HG03460 (cell line): ENCODE data around the gene HHAT.

Experiments used
- ATAC-seq: cut with Tn5 transposase; IDR thresholded peaks from one replicate; pipeline ENCODE4 v1.9.1; 2021; ENCODE audit not compliant: unreplicated experiment

Gene HHAT

GRCh38 chr1:210531475-210532222 lies 202.9 kb downstream of the HHAT start:
- ATAC-seq = no peak

GRCh38 chr1:210532223-210532598 lies 203.5 kb downstream of the HHAT start:
- ATAC-seq = no peak

- no peak for ATAC-seq
These were observed 207.1 kb downstream of the HHAT start for GRCh38 chr1:210535761-210536160.

DNA sequence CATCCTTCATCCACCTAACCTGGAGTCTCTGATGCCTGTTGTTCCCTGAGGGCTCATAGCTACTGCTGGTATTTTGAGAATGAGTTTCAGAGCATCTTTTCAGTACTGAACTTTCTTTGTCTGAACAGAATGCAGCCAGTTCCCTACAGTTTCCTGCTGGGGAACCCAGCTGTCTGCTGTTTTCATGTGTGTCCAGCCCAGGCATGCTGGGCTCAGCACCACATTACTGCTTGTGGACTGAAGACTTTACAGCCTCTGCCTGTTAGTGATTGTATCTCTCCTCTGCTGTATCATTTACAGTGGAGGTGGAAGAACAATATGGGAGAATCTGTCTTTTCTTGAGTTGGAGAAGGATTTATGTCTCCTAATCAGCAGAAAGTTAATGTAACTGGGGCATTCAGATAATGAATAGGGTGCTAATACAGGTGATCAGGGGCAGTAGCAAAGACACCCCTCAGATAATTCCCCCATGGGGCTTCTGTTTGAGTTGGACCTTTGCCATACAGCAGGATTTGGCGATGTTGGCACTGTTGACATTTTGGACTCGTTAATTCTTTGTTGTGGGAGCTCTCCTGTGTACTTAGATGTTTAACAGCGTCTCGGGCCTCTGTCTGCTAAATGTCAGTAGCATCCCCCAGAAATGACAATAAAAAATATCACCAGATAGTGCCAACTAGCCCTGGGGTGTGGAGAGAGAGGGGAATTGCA lies 207.7 kb downstream of the HHAT start:
- no peak for ATAC-seq

- ATAC-seq = no peak
These were observed 211.6 kb downstream of the HHAT start for GRCh38 chr1:210540288-210540687.

DNA sequence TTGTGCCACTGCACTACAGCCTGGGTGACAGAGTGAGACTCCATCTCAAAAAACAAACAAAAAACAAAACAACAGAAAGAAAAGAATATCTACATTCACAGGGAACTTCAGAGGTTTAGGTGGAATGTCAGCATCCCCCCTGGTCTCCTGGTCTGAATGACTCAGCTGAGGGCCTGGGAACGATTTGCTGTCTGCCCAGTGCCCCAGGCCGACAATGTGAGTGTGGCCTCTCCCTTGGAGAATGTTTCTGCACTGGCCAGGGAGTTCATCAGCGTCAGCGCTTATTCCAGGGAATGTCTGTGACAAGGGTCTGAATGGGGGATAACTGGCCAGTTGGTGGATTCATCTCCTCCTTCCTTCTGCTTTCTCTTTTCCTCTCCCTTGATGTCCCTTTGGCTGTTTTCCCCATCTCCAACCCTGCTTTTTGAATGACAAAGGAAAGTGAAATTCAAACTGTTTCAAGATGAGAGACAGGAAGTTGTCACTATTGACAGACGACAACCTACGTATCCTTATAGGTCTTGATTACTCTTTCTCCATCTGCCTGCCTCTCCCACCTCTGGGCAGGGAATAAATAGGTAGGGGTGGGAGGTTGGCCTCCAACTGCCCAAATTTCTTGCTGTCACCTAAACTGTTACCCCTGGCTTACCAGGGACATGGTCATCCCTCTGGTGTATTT lies 213.1 kb downstream of the HHAT start:
- no peak for ATAC-seq

DNA sequence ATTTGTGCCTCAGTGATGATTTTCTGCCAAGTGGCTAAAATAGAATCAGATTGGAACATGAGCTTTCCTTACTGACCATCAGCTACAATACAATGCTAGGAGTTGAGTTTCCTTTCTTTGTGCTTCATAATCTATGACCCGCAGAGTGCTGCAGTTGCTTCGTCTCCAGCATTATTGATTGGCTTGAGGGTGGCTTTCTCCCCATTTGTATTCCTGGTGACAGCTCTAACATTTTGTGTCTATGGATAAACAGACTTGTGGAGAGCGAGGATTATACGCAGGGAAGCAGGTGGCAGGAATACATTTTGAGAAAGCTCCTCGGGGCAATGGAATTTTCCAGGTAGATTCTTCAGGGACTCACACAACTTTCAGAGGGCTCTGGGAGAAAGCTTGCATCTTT lies 223.2 kb downstream of the HHAT start:
- no peak for ATAC-seq

- no peak for ATAC-seq
These were observed 225.0 kb downstream of the HHAT start for GRCh38 chr1:210553711-210554110.

GRCh38 chr1:210554382-210554781 lies 225.7 kb downstream of the HHAT start:
- no peak for ATAC-seq

GRCh38 chr1:210556475-210556874 lies 227.8 kb downstream of the HHAT start:
- no peak for ATAC-seq

DNA sequence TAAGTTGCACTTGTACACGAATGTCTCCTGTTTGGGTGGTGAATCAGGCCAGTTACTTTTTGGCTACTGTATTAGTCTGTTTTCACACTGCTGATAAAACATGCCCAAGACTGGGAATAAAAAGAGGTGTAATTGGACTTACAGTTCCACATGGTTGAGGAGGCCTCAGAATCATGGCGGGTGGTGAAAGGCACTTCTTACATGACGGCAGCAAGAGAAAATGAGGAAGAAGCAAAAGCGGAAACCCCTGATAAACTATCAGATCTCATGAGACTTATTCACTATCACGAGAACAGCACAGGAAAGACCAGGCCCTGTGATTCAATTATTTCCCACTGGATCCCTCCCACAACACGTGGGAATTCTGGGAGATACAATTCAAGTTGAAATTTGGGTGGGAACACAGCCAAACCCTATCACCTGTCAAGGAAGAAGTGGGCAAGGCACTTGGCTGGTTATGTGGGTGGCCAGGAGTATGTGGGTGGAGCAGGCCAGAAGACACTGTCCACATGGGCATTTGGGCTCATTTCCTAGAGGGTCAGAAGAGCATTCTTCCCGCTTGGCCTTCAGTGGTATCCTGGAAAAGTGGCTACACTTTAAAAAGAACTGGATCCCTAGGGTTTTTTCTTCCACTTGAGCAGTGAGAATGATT lies 228.8 kb downstream of the HHAT start:
- no peak for ATAC-seq

GRCh38 chr1:210558302-210558701 lies 229.6 kb downstream of the HHAT start:
- no peak for ATAC-seq

GRCh38 chr1:210565306-210565705 lies 236.6 kb downstream of the HHAT start:
- ATAC-seq = no peak

GRCh38 chr1:210568631-210569030 lies 239.9 kb downstream of the HHAT start:
- no peak for ATAC-seq

- no peak for ATAC-seq
These were observed 241.4 kb downstream of the HHAT start for GRCh38 chr1:210570116-210570515.

GRCh38 chr1:210571356-210572284 lies 242.9 kb downstream of the HHAT start:
- ATAC-seq = no peak

DNA sequence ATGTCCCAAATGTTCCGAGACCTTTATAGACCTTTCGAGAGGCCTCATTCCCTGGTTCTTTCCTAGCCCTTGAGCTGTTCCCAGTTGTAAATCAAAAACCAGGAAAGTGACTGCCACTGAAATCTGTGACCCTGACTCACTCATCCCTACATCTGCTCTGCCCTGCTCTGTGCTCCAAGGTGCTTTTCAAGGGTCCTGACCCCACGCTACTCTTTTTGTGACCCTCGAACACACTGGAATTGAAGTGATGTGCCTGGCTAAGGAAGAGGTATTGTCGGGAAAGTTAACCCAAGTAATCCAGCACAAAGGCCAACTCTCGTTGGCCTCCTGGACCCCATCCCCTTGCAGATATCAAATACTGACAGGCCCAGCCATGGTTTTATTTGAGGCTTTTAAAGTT lies 244.4 kb downstream of the HHAT start:
- no peak for ATAC-seq

- no peak for ATAC-seq
These were observed 253.7 kb downstream of the HHAT start for GRCh38 chr1:210582205-210582970.

DNA sequence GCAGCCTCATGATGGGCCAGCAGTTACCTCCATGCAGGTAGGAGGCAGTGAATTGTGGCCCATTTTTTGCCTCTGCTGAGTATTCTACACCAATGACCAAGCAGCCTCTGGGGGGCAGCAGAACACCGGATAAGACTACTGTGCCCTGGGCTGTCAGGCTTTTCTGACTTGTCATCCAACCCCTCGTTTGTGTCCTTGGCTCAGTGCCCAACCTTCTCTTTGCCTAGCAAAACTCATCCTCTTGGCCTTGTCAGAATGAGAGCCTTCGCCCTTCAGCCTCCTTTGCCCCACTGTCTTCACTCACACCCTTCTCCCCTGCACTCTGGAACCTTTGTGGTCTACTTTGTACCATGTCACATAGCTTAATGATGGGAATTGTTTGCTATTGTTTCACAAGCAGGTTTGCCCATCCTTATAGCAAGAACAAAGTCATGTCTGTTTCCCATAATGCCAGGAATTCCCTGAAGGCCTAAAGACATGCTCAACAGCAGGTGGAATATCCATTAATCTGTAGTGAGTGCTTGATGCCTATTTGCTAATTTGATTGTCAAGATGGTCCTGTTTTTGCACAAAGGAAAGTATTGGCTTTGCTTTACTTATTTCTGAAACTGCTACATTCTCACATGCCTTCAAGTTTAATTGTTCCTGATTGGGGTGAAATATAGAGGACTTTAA lies 255.9 kb downstream of the HHAT start:
- ATAC-seq = no peak
